NT2/D1 (cell line): ENCODE data around the gene BMPER.

Experiments
- YY1 ChIP-seq: IDR thresholded peaks from 2 replicates; pipeline ENCODE4 v1.6.1; 2011; ENCODE audit not compliant: insufficient read length, insufficient read depth
- ZNF274 ChIP-seq: IDR thresholded peaks from 2 replicates; pipeline ENCODE4 v1.6.1; 2011; ENCODE audit warnings: mild to moderate bottlenecking, low read depth, low read length

- TF ChIP-seq ZNF274, result no peak
- no peak for TF ChIP-seq YY1
These were observed 18.3 kb downstream of the BMPER start for GRCh38 chr7:33923440-33924229.
